HS-5 (cell line): ENCODE data around the gene OR2F2.

ENCODE experiments used
- DNase-seq: peaks from one replicate; pipeline ENCODE4 v3.0.0-alpha.2; 2012; ENCODE audit warnings: low read depth

Gene OR2F2

GRCh38 chr7:143979998-143980397 is 45.0 kb downstream of the OR2F2 start:
- no peak for DNase-seq

DNA sequence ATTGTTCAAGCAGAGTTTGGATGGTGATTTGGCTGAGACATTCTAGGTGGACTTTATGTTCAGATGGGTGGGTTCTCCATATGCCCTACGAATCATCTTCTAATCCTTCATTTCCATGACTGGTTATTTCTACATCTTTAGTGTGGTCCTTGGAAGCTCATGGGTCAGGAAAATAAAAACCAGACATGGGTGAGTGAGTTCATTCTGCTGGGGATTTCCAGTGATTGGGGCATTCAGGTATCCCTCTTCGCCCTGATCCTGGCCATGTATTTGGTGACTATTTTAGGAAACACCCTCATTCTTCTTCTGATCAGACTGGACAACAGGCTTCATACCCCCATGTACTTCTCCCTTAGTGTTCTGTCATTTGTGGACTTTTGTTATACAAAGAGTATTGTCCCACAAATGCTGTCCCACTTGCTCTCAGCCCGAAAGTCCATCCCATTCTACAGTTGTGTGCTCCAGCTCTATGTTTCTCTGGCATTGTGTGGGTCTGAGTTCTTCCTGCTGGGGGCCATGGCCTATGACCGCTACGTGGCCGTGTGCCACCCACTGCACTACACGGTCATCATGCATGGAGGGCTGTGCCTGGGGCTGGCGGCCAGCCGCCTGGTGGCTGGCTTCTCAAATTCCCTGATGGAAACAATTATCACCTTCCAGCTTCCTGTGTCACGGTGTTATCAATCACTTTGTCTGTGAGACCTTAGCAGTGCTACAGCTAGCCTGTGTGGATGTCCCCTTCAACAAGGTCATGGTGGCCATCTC is 45.9 kb downstream of the OR2F2 start:
- no peak for DNase-seq

GRCh38 chr7:143983960-143984359 is 48.9 kb downstream of the OR2F2 start:
- no peak for DNase-seq
